GM19099 (cell line): ENCODE results near the gene CCSER2.

Experiments
- POLR2A ChIP-seq: IDR thresholded peaks from 3 replicates; pipeline ENCODE4 v1.6.1; 2011; ENCODE audit warnings: low read depth; ENCODE audit not compliant: insufficient read length; ENCODE audit errors: extremely low read depth

Gene CCSER2

GRCh38 chr10:84537447-84537931, 209.1 kb downstream of the CCSER2 start:
- no peak for TF ChIP-seq POLR2A

GRCh38 chr10:84538036-84538435, 209.6 kb downstream of the CCSER2 start:
- TF ChIP-seq POLR2A: no peak

GRCh38 chr10:84539216-84539615, 210.8 kb downstream of the CCSER2 start:
- TF ChIP-seq POLR2A: no peak

- TF ChIP-seq POLR2A: no peak
Observed at GRCh38 chr10:84540022-84540616, 211.7 kb downstream of the CCSER2 start.

GRCh38 chr10:84540617-84541288, 212.4 kb downstream of the CCSER2 start:
- no peak for TF ChIP-seq POLR2A

GRCh38 chr10:84541289-84541637, 212.9 kb downstream of the CCSER2 start:
- TF ChIP-seq POLR2A: no peak

GRCh38 chr10:84542522-84543490, 214.4 kb downstream of the CCSER2 start:
- no peak for TF ChIP-seq POLR2A

GRCh38 chr10:84543948-84544347, 215.6 kb downstream of the CCSER2 start:
- no peak for TF ChIP-seq POLR2A

- TF ChIP-seq POLR2A: no peak
Observed at GRCh38 chr10:84545651-84546050, 217.3 kb downstream of the CCSER2 start.

GRCh38 chr10:84546609-84547008, 218.2 kb downstream of the CCSER2 start:
- TF ChIP-seq POLR2A: no peak

- TF ChIP-seq POLR2A: no peak
Observed at GRCh38 chr10:84547616-84548015, 219.2 kb downstream of the CCSER2 start.

- TF ChIP-seq POLR2A: no peak
Observed at GRCh38 chr10:84548869-84549268, 220.5 kb downstream of the CCSER2 start.

GRCh38 chr10:84549368-84550165, 221.2 kb downstream of the CCSER2 start:
- TF ChIP-seq POLR2A: no peak

GRCh38 chr10:84550756-84551436, 222.5 kb downstream of the CCSER2 start:
- no peak for TF ChIP-seq POLR2A

GRCh38 chr10:84551437-84552120, 223.2 kb downstream of the CCSER2 start:
- no peak for TF ChIP-seq POLR2A
